ENCODE results near the gene TTC34.

Gene TTC34

GRCh38 chr1:2830761-2831425, 29.4 kb upstream of the TTC34 start:
- Histone ChIP-seq H3K9me2 (replicated peaks; ENCODE audit: insufficient read depth, low read length) (no peaks in the 10 kb centered on the region), H3K79me2 (ENCODE audit: insufficient read depth, low read length) (no peaks in the 10 kb centered on the region), H3K36me3 (ENCODE audit: low read length) (no peaks in the 10 kb centered on the region), H3F3A (ENCODE audit: insufficient read depth) (no peaks in the 10 kb centered on the region), H2AFZ (ENCODE audit: low read depth, low read length, severe bottlenecking) (no peak overlapping the region), H3K27ac (ENCODE audit: low read depth, low read length) (no peak overlapping the region), H3K27me3 (ENCODE audit: low read length) (no peaks in the 10 kb centered on the region), H4K20me1 (ENCODE audit: low read depth, low read length) (no peaks in the 10 kb centered on the region), H3K9ac (ENCODE audit: low read length) (no peak overlapping the region), H3K4me2 (ENCODE audit: low read depth, low read length, poor library complexity, severe bottlenecking) (no peak overlapping the region), H3K9me3 (ENCODE audit: insufficient read depth, low read length) (no peaks in the 10 kb centered on the region), H3K4me3 (ENCODE audit: insufficient read depth, low read length, poor library complexity, severe bottlenecking) (no peak overlapping the region)
- TF ChIP-seq, protein P1, sequence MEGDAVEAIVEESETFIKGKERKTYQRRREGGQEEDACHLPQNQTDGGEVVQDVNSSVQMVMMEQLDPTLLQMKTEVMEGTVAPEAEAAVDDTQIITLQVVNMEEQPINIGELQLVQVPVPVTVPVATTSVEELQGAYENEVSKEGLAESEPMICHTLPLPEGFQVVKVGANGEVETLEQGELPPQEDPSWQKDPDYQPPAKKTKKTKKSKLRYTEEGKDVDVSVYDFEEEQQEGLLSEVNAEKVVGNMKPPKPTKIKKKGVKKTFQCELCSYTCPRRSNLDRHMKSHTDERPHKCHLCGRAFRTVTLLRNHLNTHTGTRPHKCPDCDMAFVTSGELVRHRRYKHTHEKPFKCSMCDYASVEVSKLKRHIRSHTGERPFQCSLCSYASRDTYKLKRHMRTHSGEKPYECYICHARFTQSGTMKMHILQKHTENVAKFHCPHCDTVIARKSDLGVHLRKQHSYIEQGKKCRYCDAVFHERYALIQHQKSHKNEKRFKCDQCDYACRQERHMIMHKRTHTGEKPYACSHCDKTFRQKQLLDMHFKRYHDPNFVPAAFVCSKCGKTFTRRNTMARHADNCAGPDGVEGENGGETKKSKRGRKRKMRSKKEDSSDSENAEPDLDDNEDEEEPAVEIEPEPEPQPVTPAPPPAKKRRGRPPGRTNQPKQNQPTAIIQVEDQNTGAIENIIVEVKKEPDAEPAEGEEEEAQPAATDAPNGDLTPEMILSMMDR (IDR thresholded peaks at IDR 0.05; ENCODE audit: insufficient read depth, low read length, poor library complexity, severe bottlenecking), result no peak
- TF ChIP-seq EZH2phosphoT487 (conservative IDR thresholded peaks at IDR 0.05; ENCODE audit: low read length), result no peak

- no peaks in the 10 kb centered on the region for H3K9me3 ChIP-seq (ENCODE audit: insufficient read depth, low read length)
- H3K36me3 ChIP-seq (ENCODE audit: low read length), result no peaks in the 10 kb centered on the region
- no peak for TF ChIP-seq EZH2phosphoT487 (conservative IDR thresholded peaks at IDR 0.05; ENCODE audit: low read length)
- TF ChIP-seq, protein P1 (IDR thresholded peaks at IDR 0.05; ENCODE audit: insufficient read depth, low read length, poor library complexity, severe bottlenecking), result no peak
- no peaks in the 10 kb centered on the region for H3K9me2 ChIP-seq (replicated peaks; ENCODE audit: insufficient read depth, low read length)
- no peak overlapping the region for H2AFZ ChIP-seq (ENCODE audit: low read depth, low read length, severe bottlenecking)
- no peak overlapping the region for H3K4me3 ChIP-seq (ENCODE audit: insufficient read depth, low read length, poor library complexity, severe bottlenecking)
- no peaks in the 10 kb centered on the region for H3F3A ChIP-seq (ENCODE audit: insufficient read depth)
- H3K79me2 ChIP-seq (ENCODE audit: insufficient read depth, low read length), result no peaks in the 10 kb centered on the region
- H3K9ac ChIP-seq (ENCODE audit: low read length), result no peak overlapping the region
- H3K4me2 ChIP-seq (ENCODE audit: low read depth, low read length, poor library complexity, severe bottlenecking), result no peak overlapping the region
- H3K27me3 ChIP-seq (ENCODE audit: low read length), result no peaks in the 10 kb centered on the region
- no peak overlapping the region for H3K27ac ChIP-seq (ENCODE audit: low read depth, low read length)
- no peaks in the 10 kb centered on the region for H4K20me1 ChIP-seq (ENCODE audit: low read depth, low read length)
Measured at GRCh38 chr1:2829846-2830615, 28.5 kb upstream of the TTC34 start.

DNA sequence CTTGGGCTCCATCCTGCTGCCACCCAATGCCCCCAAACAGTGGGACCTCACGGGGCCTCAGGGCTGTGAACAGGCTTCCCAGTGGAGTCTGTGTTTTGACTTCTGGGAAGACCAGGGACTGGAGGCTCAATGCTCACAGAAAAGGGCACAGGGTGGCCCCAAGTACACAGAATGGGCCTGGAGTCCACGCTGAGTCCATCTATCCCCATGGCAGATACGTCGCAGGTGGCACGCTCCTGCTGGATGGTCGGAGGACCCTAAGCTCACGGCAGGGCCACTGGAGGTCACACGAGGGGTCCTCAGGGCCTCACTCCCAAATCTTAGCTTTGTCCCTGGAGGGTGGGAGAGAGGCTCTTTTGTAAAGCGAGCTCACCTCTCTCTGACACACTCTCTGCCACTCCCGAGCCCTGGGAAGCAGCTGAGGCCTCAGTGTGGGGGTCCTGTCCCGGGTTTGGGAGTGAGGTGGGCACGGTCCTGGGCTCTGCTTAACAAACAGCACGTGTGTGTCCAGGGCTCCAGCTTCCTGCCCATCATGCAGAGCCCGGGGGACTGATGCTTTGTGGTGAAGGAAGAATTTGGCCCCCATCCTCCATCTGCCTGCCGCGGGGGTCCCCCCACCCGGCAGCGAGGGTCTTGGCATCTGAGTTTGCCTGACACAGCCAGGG, 27.2 kb upstream of the TTC34 start:
- H4K20me1 ChIP-seq (ENCODE audit: low read depth, low read length), result no peaks in the 10 kb centered on the region
- H3K9me3 ChIP-seq (ENCODE audit: insufficient read depth, low read length), result no peaks in the 10 kb centered on the region
- no peak overlapping the region for H3K27ac ChIP-seq (ENCODE audit: low read depth, low read length)
- TF ChIP-seq, protein P1 (IDR thresholded peaks at IDR 0.05; ENCODE audit: insufficient read depth, low read length, poor library complexity, severe bottlenecking), result no peak
- no peak for TF ChIP-seq EZH2phosphoT487 (conservative IDR thresholded peaks at IDR 0.05; ENCODE audit: low read length)
- H3K4me3 ChIP-seq (ENCODE audit: insufficient read depth, low read length, poor library complexity, severe bottlenecking), result no peak overlapping the region
- no peaks in the 10 kb centered on the region for H3K27me3 ChIP-seq (ENCODE audit: low read length)
- no peak overlapping the region for H2AFZ ChIP-seq (ENCODE audit: low read depth, low read length, severe bottlenecking)
- no peak overlapping the region for H3K4me2 ChIP-seq (ENCODE audit: low read depth, low read length, poor library complexity, severe bottlenecking)
- no peaks in the 10 kb centered on the region for H3K36me3 ChIP-seq (ENCODE audit: low read length)
- H3K9me2 ChIP-seq (replicated peaks; ENCODE audit: insufficient read depth, low read length), result no peaks in the 10 kb centered on the region
- no peaks in the 10 kb centered on the region for H3F3A ChIP-seq (ENCODE audit: insufficient read depth)
- no peak overlapping the region for H3K9ac ChIP-seq (ENCODE audit: low read length)
- no peaks in the 10 kb centered on the region for H3K79me2 ChIP-seq (ENCODE audit: insufficient read depth, low read length)

All from SU-DHL-6 (cell line).